Panc1 (cell line): ENCODE results near the gene SNUPN.

Experiments
- POLR2AphosphoS5 ChIP-seq: IDR thresholded peaks from 2 replicates; pipeline ENCODE4 v1.6.1; 2012; ENCODE audit warnings: mild to moderate bottlenecking, low read depth, low read length, moderate library complexity
- TCF7L2 ChIP-seq: IDR thresholded peaks from 2 replicates; pipeline ENCODE4 v1.6.1; 2011; ENCODE audit warnings: mild to moderate bottlenecking, low read depth, low read length, inconsistent platforms
- TF ChIP-seq, protein P1 (sequence below): fragments of 450-650 bp; IDR thresholded peaks from 2 replicates; pipeline ENCODE4 v1.5.1; 2017; ENCODE audit warnings: mild to moderate bottlenecking
- TF ChIP-seq, protein P2 (sequence below), 2 experiments: IDR thresholded peaks; 2 replicates each; pipeline ENCODE4 v1.6.1; 2011 to 2012; ENCODE audit warnings: low read depth in 2 of 2, control low read depth in 1 of 2, low read length in 1 of 2, mild to moderate bottlenecking in 1 of 2, moderate library complexity in 1 of 2; ENCODE audit not compliant: insufficient read depth in 1 of 2

DNA sequence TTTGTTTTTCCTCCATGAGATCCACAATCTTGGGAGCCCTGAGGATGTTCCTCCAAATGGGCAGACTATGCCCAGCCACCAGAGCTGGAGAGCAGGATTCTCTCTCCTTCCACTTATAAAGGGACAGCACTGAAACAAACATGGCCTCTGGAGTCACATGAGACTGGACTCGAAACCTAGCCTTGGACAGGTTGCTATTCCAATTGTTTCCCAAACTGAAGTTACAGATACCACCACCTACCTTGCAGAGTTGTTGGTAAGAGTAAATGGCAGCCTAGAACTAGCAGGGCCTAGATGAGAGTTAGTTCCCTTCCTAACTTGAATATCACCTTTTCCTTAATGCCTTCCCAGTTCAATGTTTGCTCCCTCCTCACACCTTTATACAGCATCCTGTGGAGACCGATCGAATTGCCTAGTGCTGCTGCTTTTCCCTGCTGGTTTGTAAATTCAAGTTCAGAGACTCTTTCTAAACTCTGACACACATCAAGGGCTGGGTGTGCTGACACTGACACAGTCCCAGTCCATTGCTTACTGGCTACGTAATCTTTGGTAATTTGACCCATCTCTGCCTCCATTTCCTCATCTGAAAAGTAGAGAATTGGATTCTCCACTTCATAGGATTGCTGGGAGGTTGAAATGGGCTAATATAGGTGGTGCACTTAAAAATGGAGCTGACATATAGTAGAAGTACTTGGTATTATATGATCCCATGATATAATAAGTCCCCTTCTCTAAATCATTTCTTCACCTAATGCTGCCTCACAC lies 11.9 kb upstream of the SNUPN start:
- TF ChIP-seq, protein P1, sequence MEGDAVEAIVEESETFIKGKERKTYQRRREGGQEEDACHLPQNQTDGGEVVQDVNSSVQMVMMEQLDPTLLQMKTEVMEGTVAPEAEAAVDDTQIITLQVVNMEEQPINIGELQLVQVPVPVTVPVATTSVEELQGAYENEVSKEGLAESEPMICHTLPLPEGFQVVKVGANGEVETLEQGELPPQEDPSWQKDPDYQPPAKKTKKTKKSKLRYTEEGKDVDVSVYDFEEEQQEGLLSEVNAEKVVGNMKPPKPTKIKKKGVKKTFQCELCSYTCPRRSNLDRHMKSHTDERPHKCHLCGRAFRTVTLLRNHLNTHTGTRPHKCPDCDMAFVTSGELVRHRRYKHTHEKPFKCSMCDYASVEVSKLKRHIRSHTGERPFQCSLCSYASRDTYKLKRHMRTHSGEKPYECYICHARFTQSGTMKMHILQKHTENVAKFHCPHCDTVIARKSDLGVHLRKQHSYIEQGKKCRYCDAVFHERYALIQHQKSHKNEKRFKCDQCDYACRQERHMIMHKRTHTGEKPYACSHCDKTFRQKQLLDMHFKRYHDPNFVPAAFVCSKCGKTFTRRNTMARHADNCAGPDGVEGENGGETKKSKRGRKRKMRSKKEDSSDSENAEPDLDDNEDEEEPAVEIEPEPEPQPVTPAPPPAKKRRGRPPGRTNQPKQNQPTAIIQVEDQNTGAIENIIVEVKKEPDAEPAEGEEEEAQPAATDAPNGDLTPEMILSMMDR = no peak
- TF ChIP-seq, protein P2, sequence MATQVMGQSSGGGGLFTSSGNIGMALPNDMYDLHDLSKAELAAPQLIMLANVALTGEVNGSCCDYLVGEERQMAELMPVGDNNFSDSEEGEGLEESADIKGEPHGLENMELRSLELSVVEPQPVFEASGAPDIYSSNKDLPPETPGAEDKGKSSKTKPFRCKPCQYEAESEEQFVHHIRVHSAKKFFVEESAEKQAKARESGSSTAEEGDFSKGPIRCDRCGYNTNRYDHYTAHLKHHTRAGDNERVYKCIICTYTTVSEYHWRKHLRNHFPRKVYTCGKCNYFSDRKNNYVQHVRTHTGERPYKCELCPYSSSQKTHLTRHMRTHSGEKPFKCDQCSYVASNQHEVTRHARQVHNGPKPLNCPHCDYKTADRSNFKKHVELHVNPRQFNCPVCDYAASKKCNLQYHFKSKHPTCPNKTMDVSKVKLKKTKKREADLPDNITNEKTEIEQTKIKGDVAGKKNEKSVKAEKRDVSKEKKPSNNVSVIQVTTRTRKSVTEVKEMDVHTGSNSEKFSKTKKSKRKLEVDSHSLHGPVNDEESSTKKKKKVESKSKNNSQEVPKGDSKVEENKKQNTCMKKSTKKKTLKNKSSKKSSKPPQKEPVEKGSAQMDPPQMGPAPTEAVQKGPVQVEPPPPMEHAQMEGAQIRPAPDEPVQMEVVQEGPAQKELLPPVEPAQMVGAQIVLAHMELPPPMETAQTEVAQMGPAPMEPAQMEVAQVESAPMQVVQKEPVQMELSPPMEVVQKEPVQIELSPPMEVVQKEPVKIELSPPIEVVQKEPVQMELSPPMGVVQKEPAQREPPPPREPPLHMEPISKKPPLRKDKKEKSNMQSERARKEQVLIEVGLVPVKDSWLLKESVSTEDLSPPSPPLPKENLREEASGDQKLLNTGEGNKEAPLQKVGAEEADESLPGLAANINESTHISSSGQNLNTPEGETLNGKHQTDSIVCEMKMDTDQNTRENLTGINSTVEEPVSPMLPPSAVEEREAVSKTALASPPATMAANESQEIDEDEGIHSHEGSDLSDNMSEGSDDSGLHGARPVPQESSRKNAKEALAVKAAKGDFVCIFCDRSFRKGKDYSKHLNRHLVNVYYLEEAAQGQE (IDR thresholded peaks at IDR 0.05; ENCODE audit: insufficient read depth in 1 of 2, low read depth in 2 of 2, low read length in 1 of 2) = no peak
- TF ChIP-seq TCF7L2 (no peak), POLR2AphosphoS5 (peak; percentile 30; the same call in 1 of the 2 replicates)
